ENCODE data around the gene MFF. TPM values are rescaled to one million over a fixed set of nuclear protein-coding genes. Genes with fewer than 3 reads are reported as not detected.
"Not testable (repeated sequence)": the region's sequence is repeated elsewhere in the genome, so short reads cannot be mapped to it uniquely, and the experiment has no call there.

MFF gene
- total and polyA plus RNA-seq, 10 of the 15 experiments (the other 5 are each of a cell fraction or from before 2014, with no cell fraction given): 19.6 to 131 (median 106) TPM

- RAD21 ChIA-PET (ENCODE audit: unreplicated experiment): interaction anchor here (1.1 kb wide), 1 partner anchor 20 kb away, joined by 4 read pairs; no protein-coding TSS in a partner anchor
- SMC1A ChIA-PET (ENCODE audit: uncharacterized antibody, unreplicated experiment): interaction anchor here (1.2 kb wide), 1 partner anchor 27 kb away, joined by 3 read pairs; no protein-coding TSS in a partner anchor
- no peak for ATAC-seq
- Histone ChIP-seq H3K79me2 (ENCODE audit: control insufficient read depth, insufficient read depth, low read length) (no peaks in the 10 kb centered on the region), H3K9ac (ENCODE audit: control insufficient read depth, insufficient read depth, low read length) (no peak within 1 kb of the TSS), H3K36me3 (ENCODE audit: control insufficient read depth in 2 of 2, insufficient read depth in 2 of 2, low read length in 1 of 2) (no peaks in the 10 kb centered on the region), H3K27ac (ENCODE audit: control insufficient read depth, insufficient read depth) (no peak within 1 kb of the TSS), H3K4me2 (ENCODE audit: control insufficient read depth, insufficient read depth) (no peak within 1 kb of the TSS), H3K4me3 (no peak within 1 kb of the TSS), H3K27me3 (replicated peaks in 1 of 2; ENCODE audit: control insufficient read depth in 2 of 2, insufficient read depth in 2 of 2, low read length in 1 of 2) (no peaks in the 10 kb centered on the region), H3K9me3 (replicated peaks; ENCODE audit: control insufficient read depth, insufficient read depth, low read length) (no peaks in the 10 kb centered on the region), H3K4me1 (ENCODE audit: control insufficient read depth, insufficient read depth, low read length) (no peaks in the 10 kb centered on the region), H4K20me1 (ENCODE audit: control insufficient read depth, insufficient read depth) (no peaks in the 10 kb centered on the region), H2AFZ (ENCODE audit: control insufficient read depth, low read depth, low read length) (no peak within 1 kb of the TSS)
- TF ChIP-seq CBFB (IDR thresholded peaks at IDR 0.05; ENCODE audit: low read depth) (no peak), CREB1 (IDR thresholded peaks at IDR 0.05; ENCODE audit: low read depth) (no peak), REST (IDR thresholded peaks at IDR 0.05; ENCODE audit: low read depth, low read length) (no peak), STAT1 (conservative IDR thresholded peaks at IDR 0.05) (no peak), SMC3 (IDR thresholded peaks at IDR 0.05; ENCODE audit: borderline replicate concordance, low read length) (no peak), PML (IDR thresholded peaks at IDR 0.05; ENCODE audit: low read length) (no peak), POU2F2 (IDR thresholded peaks at IDR 0.05; ENCODE audit: borderline replicate concordance, low read depth, low read length) (no peak), NFYA (IDR thresholded peaks at IDR 0.05; ENCODE audit: borderline replicate concordance, low read depth, low read length) (no peak), KAT2A (conservative IDR thresholded peaks at IDR 0.05; ENCODE audit: control insufficient read depth, low read depth, low read length) (no peak)
- in situ Hi-C loops (cut with MboI): no loop called here
- CTCF ChIA-PET: interaction anchor here (0.7 to 1.8 kb wide), 5 partner anchors 8 to 387 kb away, joined by 3 read pairs; no protein-coding TSS in a partner anchor
- no peak for DNase-seq (ENCODE audit: low read depth, low spot score)
- no TSS peak for BruUV-seq (replicated peaks)
- POLR2A ChIA-PET: no interaction called here
- intact Hi-C loops (cut with micrococcal nuclease; ENCODE audit: unreplicated experiment): no loop called here
- WGBS (ENCODE audit: insufficient coverage, insufficient replicate concordance, low lambda C conversion rate, missing lambda C conversion rate): 68% methylated on average over 4 of the region's 4 CpGs
- no peak for FAIRE-seq
Measured at GRCh38 chr2:227379095-227379494, 54.0 kb downstream of the MFF start, which contains the start of gene TM4SF20. Gene TM4SF20 (minus strand): TSS chr2:227379306. CDS start chr2:227379268, 38 bp downstream.

- ChIA-PET RAD21 (ENCODE audit: unreplicated experiment) (interaction anchor here (1.0 kb wide), 1 partner anchor 23 kb away, joined by 3 read pairs; no protein-coding TSS in a partner anchor), SMC1A (ENCODE audit: uncharacterized antibody, unreplicated experiment) (interaction anchor here (0.6 to 2.7 kb wide), 4 partner anchors 8 to 89 kb away, joined by 3 to 11 read pairs (median 7); no protein-coding TSS in a partner anchor), POLR2A (interaction anchor here (0.9 kb wide), 1 partner anchor 34 kb away, joined by 5 read pairs; no protein-coding TSS in a partner anchor), CTCF (interaction anchor here (0.6 kb wide), 1 partner anchor 23 kb away, joined by 3 read pairs; no protein-coding TSS in a partner anchor)
- ATAC-seq; H3K4me2 ChIP-seq (ENCODE audit: control insufficient read depth, insufficient read depth); H3K9ac ChIP-seq (ENCODE audit: control insufficient read depth, insufficient read depth, low read length); intact Hi-C loops (cut with micrococcal nuclease; ENCODE audit: unreplicated experiment); BruUV-seq (replicated peaks); H3K4me3 ChIP-seq; H4K20me1 ChIP-seq (ENCODE audit: control insufficient read depth, insufficient read depth); in situ Hi-C loops (cut with MboI); H3K27me3 ChIP-seq (replicated peaks in 1 of 2; ENCODE audit: control insufficient read depth in 2 of 2, insufficient read depth in 2 of 2, low read length in 1 of 2); DNase-seq (ENCODE audit: low read depth, low spot score); H3K36me3 ChIP-seq (ENCODE audit: control insufficient read depth in 2 of 2, insufficient read depth in 2 of 2, low read length in 1 of 2); H3K4me1 ChIP-seq (ENCODE audit: control insufficient read depth, insufficient read depth, low read length); FAIRE-seq; H2AFZ ChIP-seq (ENCODE audit: control insufficient read depth, low read depth, low read length); H3K9me3 ChIP-seq (replicated peaks; ENCODE audit: control insufficient read depth, insufficient read depth, low read length); H3K79me2 ChIP-seq (ENCODE audit: control insufficient read depth, insufficient read depth, low read length); H3K27ac ChIP-seq (ENCODE audit: control insufficient read depth, insufficient read depth): not testable (repeated sequence)
- WGBS (ENCODE audit: insufficient coverage, insufficient replicate concordance, low lambda C conversion rate, missing lambda C conversion rate): 65% methylated on average over 2 of the region's 2 CpGs
Measured at GRCh38 chr2:227382241-227382835, 57.3 kb downstream of the MFF start.
